ENCODE data around the gene RGS6. TPM values are rescaled to one million over a fixed set of nuclear protein-coding genes. Genes with fewer than 3 reads are reported as not detected.

Gene RGS6
- total RNA-seq, 2 donors from 2014 or later: 1.4 to 4.7 TPM

DNA sequence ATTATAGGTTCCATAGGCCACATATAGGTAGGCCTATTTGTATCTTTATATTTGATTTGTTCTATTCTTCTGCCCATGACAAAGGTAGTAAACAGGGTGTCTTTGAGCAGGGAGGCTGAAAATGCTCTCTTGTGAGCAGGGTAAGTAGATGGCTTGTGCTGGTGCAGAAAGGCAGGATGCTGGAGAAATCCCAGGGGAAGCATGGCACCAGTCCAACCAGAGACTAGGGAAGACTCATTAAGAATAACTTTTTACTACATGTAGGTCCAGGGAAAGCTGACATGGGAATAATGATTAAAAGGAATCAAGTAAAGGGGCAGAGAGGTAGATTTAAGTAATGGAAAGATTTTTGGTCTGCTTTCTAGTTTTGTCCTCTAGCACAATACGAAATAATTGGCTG is 245.0 kb downstream of the RGS6 start:
- Histone ChIP-seq H3K27me3 (replicated peaks; ENCODE audit: insufficient read depth) (no peaks in the 10 kb centered on the region), H3K4me1 (ENCODE audit: control insufficient read depth in 1 of 2, low read depth in 2 of 2) (no peaks in the 10 kb centered on the region), H3K27ac (no peak overlapping the region), H3K36me3 (no peaks in the 10 kb centered on the region), H3K4me3 (no peak overlapping the region), H3K9me3 (peaks cover 5% of the 10 kb centered on the region)
- TF ChIP-seq, protein P1, sequence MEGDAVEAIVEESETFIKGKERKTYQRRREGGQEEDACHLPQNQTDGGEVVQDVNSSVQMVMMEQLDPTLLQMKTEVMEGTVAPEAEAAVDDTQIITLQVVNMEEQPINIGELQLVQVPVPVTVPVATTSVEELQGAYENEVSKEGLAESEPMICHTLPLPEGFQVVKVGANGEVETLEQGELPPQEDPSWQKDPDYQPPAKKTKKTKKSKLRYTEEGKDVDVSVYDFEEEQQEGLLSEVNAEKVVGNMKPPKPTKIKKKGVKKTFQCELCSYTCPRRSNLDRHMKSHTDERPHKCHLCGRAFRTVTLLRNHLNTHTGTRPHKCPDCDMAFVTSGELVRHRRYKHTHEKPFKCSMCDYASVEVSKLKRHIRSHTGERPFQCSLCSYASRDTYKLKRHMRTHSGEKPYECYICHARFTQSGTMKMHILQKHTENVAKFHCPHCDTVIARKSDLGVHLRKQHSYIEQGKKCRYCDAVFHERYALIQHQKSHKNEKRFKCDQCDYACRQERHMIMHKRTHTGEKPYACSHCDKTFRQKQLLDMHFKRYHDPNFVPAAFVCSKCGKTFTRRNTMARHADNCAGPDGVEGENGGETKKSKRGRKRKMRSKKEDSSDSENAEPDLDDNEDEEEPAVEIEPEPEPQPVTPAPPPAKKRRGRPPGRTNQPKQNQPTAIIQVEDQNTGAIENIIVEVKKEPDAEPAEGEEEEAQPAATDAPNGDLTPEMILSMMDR (IDR thresholded peaks at IDR 0.05): no peak
- ATAC-seq (ENCODE audit: insufficient number of reproducible peaks, low FRiP score, low read depth) (no peak), DNase-seq (ENCODE audit: low spot score) (no peak)

DNA sequence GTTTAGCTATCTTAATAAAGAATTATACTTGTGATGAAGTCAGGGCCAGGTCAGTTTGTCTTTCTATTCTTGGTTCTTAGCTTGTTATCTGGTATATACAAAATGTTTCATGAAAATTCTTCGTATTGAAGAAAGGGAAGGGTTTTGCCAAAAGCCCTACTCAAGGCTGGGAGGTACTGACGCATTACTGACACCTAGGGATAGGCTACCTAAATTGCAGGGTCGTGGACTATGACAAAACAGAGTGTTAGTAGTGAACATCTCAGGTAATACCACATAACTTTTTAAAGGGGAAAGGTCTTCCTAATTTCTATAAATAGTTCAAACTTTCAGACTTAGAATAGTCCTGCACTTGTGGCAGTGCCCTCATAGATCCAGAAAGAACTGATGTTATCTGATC is 246.3 kb downstream of the RGS6 start:
- DNase-seq (ENCODE audit: low spot score) (no peak), ATAC-seq (ENCODE audit: insufficient number of reproducible peaks, low FRiP score, low read depth) (no peak)
- Histone ChIP-seq H3K27ac (no peak overlapping the region), H3K27me3 (replicated peaks; ENCODE audit: insufficient read depth) (no peaks in the 10 kb centered on the region), H3K9me3 (peaks cover 5% of the 10 kb centered on the region), H3K4me1 (ENCODE audit: control insufficient read depth in 1 of 2, low read depth in 2 of 2) (peaks cover 0 to 7% of the 10 kb centered on the region in 2 donors), H3K36me3 (no peaks in the 10 kb centered on the region), H3K4me3 (no peak overlapping the region)
- TF ChIP-seq, protein P1 (IDR thresholded peaks at IDR 0.05): no peak

DNA sequence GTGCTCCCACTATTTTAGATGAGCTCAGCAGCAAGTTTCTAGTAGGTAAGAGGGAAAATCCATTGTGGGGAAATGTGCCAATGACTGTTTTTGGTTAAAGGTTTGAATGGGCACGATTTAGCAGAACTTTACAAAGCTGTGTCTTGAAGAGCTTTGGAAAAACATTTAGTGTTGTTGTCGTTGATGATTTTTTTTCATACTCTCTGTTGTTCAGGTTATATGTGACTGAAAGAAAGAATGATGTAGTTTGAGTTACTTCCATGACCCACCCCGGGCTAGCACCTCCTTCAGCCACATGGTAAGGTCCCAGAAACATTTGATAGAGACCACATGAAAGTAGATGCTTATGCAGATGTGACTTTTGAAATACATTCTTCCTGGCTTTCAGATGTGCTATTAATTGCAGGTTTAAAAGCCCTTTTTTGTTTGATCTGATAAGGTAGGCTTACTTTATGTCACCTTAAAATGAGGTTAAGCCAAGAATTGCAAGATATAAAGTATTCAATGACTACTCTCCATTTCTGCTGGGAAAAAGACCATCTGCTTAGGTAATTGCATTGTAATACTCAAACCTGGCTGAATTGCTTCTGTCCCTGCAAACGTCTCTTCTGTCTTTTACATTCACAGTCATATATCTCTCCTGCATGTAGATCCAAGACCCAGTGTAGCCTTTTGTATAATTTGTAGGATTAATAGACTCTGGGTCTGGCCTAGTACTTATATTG is 250.6 kb downstream of the RGS6 start:
- no peak for DNase-seq (ENCODE audit: low spot score)
- no peak overlapping the region for H3K4me3 ChIP-seq
- H3K27ac ChIP-seq: no peak overlapping the region
- peaks cover 5% of the 10 kb centered on the region for H3K9me3 ChIP-seq
- TF ChIP-seq, protein P1 (IDR thresholded peaks at IDR 0.05): no peak
- no peaks in the 10 kb centered on the region for H3K36me3 ChIP-seq
- no peak for ATAC-seq (ENCODE audit: insufficient number of reproducible peaks, low FRiP score, low read depth)
- peaks cover 9 to 51% of the 10 kb centered on the region in 2 donors for H3K4me1 ChIP-seq (ENCODE audit: control insufficient read depth in 1 of 2, low read depth in 2 of 2)
- H3K27me3 ChIP-seq (replicated peaks; ENCODE audit: insufficient read depth): no peaks in the 10 kb centered on the region

DNA sequence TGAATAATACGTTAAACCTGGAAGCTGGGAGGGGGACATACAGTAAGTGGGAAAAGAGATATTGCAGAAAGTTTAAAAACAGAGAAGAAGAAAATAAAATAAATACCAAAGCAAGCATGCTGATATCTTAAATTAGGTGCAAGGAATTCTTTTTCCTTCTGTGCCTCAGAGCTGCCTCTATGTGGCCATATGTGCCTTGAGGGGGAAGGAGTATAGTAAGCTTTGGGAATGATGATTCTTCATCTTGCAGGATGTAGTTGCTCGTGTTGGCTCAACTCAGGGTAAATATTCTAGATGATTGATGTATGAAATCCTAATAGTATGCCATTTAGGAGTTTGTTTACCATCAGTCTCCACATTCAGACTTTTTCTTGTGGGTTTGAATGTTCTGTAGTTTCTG is 251.4 kb downstream of the RGS6 start:
- DNase-seq (ENCODE audit: low spot score) (no peak), ATAC-seq (ENCODE audit: insufficient number of reproducible peaks, low FRiP score, low read depth) (no peak)
- peaks cover 5% of the 10 kb centered on the region for H3K9me3 ChIP-seq
- H3K36me3 ChIP-seq: no peaks in the 10 kb centered on the region
- TF ChIP-seq, protein P1 (IDR thresholded peaks at IDR 0.05): no peak
- no peaks in the 10 kb centered on the region for H3K27me3 ChIP-seq (replicated peaks; ENCODE audit: insufficient read depth)
- H3K27ac ChIP-seq: no peak overlapping the region
- peaks cover 9 to 57% of the 10 kb centered on the region in 2 donors for H3K4me1 ChIP-seq (ENCODE audit: control insufficient read depth in 1 of 2, low read depth in 2 of 2)
- H3K4me3 ChIP-seq: no peak overlapping the region

DNA sequence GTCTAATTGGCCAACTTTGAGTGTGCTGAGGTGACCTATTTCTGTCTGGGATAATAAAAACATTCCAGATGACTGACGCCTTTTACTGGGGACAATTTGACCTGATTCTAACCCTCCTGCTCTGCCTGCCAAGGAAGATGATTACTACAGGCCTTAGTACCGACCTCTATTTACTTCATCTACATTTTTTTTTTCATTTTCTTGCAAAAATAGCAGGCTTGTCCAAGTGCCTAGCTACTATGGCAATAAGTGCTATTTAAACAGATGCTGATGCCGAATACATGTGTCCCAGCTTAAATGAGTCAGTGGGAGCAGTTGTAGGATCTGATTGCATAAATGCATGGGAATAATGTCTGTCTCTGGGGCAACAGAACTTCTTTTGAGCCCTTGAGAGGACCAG is 254.3 kb downstream of the RGS6 start:
- Histone ChIP-seq H3K27me3 (replicated peaks; ENCODE audit: insufficient read depth) (no peaks in the 10 kb centered on the region), H3K4me1 (ENCODE audit: control insufficient read depth in 1 of 2, low read depth in 2 of 2) (peaks cover 9 to 57% of the 10 kb centered on the region in 2 donors), H3K36me3 (no peaks in the 10 kb centered on the region), H3K27ac (peak overlapping the region; percentile 51 to 54), H3K4me3 (peak overlapping the region; percentile 16), H3K9me3 (no peaks in the 10 kb centered on the region)
- TF ChIP-seq, protein P1 (IDR thresholded peaks at IDR 0.05): no peak
- peak; percentile 84 for ATAC-seq (ENCODE audit: insufficient number of reproducible peaks, low FRiP score, low read depth)
- DNase-seq (ENCODE audit: low spot score): peak; percentile 24
